Measurements from ENCODE around the gene AMER3.

The AMER3 gene

GRCh38 chr2:130760754-130761751 lies 5.7 kb downstream of the AMER3 start:
- H3K9me3 ChIP-seq = no peaks in the 10 kb centered on the region
- no peak for DNase-seq (ENCODE audit: low spot score in 2 of 2)
- H3K4me3 ChIP-seq = no peak overlapping the region
- H3K4me1 ChIP-seq = no peaks in the 10 kb centered on the region
- in situ Hi-C loops (cut with MboI; ENCODE audit: low sequenced_read_pairs) = no loop called here
- H3K36me3 ChIP-seq (replicated peaks) = no peaks in the 10 kb centered on the region
- H3K27me3 ChIP-seq (ENCODE audit: low read depth) = 0 out of 2 replicates have a peak, but pooled peaks cover 12% of the 10 kb centered on the region

GRCh38 chr2:130762031-130762909 lies 6.9 kb downstream of the AMER3 start:
- in situ Hi-C loops (cut with MboI; ENCODE audit: low sequenced_read_pairs) = no loop called here
- Histone ChIP-seq H3K27me3 (ENCODE audit: low read depth) (0 out of 2 replicates have a peak, but pooled peaks cover 7% of the 10 kb centered on the region), H3K4me1 (no peaks in the 10 kb centered on the region)

GRCh38 chr2:130762910-130763385 lies 7.6 kb downstream of the AMER3 start:
- H3K4me3 ChIP-seq = no peak overlapping the region
- no peaks in the 10 kb centered on the region for H3K4me1 ChIP-seq
- H3K36me3 ChIP-seq (replicated peaks) = no peaks in the 10 kb centered on the region
- H3K27me3 ChIP-seq (ENCODE audit: low read depth) = 0 out of 2 replicates have a peak, but pooled peaks cover 7% of the 10 kb centered on the region
- no peaks in the 10 kb centered on the region for H3K9me3 ChIP-seq
- in situ Hi-C loops (cut with MboI; ENCODE audit: low sequenced_read_pairs) = no loop called here
- DNase-seq (ENCODE audit: low spot score in 2 of 2) = no peak

More at GRCh38 chr2:130762031-130762909, 6.9 kb downstream of the AMER3 start:
- no peak overlapping the region for H3K4me3 ChIP-seq
- DNase-seq (ENCODE audit: low spot score in 2 of 2) = no peak
- no peaks in the 10 kb centered on the region for H3K9me3 ChIP-seq
- H3K36me3 ChIP-seq (replicated peaks) = no peaks in the 10 kb centered on the region

GRCh38 chr2:130763405-130763804 lies 8.1 kb downstream of the AMER3 start:
- no peaks in the 10 kb centered on the region for H3K9me3 ChIP-seq
- no peak overlapping the region for H3K4me3 ChIP-seq
- 0 out of 2 replicates have a peak, but pooled peaks cover 5% of the 10 kb centered on the region for H3K27me3 ChIP-seq (ENCODE audit: low read depth)
- no peak for DNase-seq (ENCODE audit: low spot score in 2 of 2)
- in situ Hi-C loops (cut with MboI; ENCODE audit: low sequenced_read_pairs) = no loop called here
- H3K36me3 ChIP-seq (replicated peaks) = no peaks in the 10 kb centered on the region
- no peaks in the 10 kb centered on the region for H3K4me1 ChIP-seq

GRCh38 chr2:130764035-130764820 lies 8.9 kb downstream of the AMER3 start:
- H3K4me3 ChIP-seq = no peak overlapping the region
- 0 out of 2 replicates have a peak, but pooled peaks cover 2% of the 10 kb centered on the region for H3K27me3 ChIP-seq (ENCODE audit: low read depth)
- in situ Hi-C loops (cut with MboI; ENCODE audit: low sequenced_read_pairs) = no loop called here
- no peak for DNase-seq (ENCODE audit: low spot score in 2 of 2)
- H3K9me3 ChIP-seq = no peaks in the 10 kb centered on the region
- H3K4me1 ChIP-seq = no peaks in the 10 kb centered on the region
- H3K36me3 ChIP-seq (replicated peaks) = no peaks in the 10 kb centered on the region

- no peaks in the 10 kb centered on the region for H3K27me3 ChIP-seq (ENCODE audit: low read depth)
- DNase-seq (ENCODE audit: low spot score in 2 of 2) = no peak
- H3K4me3 ChIP-seq = no peak overlapping the region
- H3K4me1 ChIP-seq = no peaks in the 10 kb centered on the region
- H3K9me3 ChIP-seq = no peaks in the 10 kb centered on the region
- H3K36me3 ChIP-seq (replicated peaks) = no peaks in the 10 kb centered on the region
- in situ Hi-C loops (cut with MboI; ENCODE audit: low sequenced_read_pairs) = no loop called here
These were observed 9.4 kb downstream of the AMER3 start for GRCh38 chr2:130764821-130765115.

- in situ Hi-C loops (cut with MboI; ENCODE audit: low sequenced_read_pairs) = no loop called here
- Histone ChIP-seq H3K27me3 (ENCODE audit: low read depth) (no peaks in the 10 kb centered on the region), H3K9me3 (no peaks in the 10 kb centered on the region), H3K36me3 (replicated peaks) (no peaks in the 10 kb centered on the region), H3K4me3 (no peak overlapping the region), H3K4me1 (no peaks in the 10 kb centered on the region)
- DNase-seq (ENCODE audit: low spot score in 2 of 2) = no peak
These were observed 10.1 kb downstream of the AMER3 start for GRCh38 chr2:130765464-130765863.

- Histone ChIP-seq H3K9me3 (no peaks in the 10 kb centered on the region), H3K4me3 (no peak overlapping the region), H3K36me3 (replicated peaks) (no peaks in the 10 kb centered on the region), H3K27me3 (ENCODE audit: low read depth) (no peaks in the 10 kb centered on the region), H3K4me1 (no peaks in the 10 kb centered on the region)
- in situ Hi-C loops (cut with MboI; ENCODE audit: low sequenced_read_pairs) = no loop called here
- DNase-seq (ENCODE audit: low spot score in 2 of 2) = no peak
These were observed 10.7 kb downstream of the AMER3 start for GRCh38 chr2:130766037-130766436.

GRCh38 chr2:130766711-130767407 lies 11.5 kb downstream of the AMER3 start:
- Histone ChIP-seq H3K4me3 (no peak overlapping the region), H3K36me3 (replicated peaks) (no peaks in the 10 kb centered on the region), H3K4me1 (no peaks in the 10 kb centered on the region), H3K9me3 (no peaks in the 10 kb centered on the region), H3K27me3 (ENCODE audit: low read depth) (no peaks in the 10 kb centered on the region)
- DNase-seq (ENCODE audit: low spot score in 2 of 2) = no peak
- in situ Hi-C loops (cut with MboI; ENCODE audit: low sequenced_read_pairs) = no loop called here

- no peaks in the 10 kb centered on the region for H3K4me1 ChIP-seq
- in situ Hi-C loops (cut with MboI; ENCODE audit: low sequenced_read_pairs) = no loop called here
- DNase-seq (ENCODE audit: low spot score in 2 of 2) = no peak
- no peak overlapping the region for H3K4me3 ChIP-seq
- no peaks in the 10 kb centered on the region for H3K9me3 ChIP-seq
- H3K36me3 ChIP-seq (replicated peaks) = no peaks in the 10 kb centered on the region
- H3K27me3 ChIP-seq (ENCODE audit: low read depth) = no peaks in the 10 kb centered on the region
These were observed 12.1 kb downstream of the AMER3 start for GRCh38 chr2:130767408-130767775.

GRCh38 chr2:130768191-130768855 lies 13.0 kb downstream of the AMER3 start:
- in situ Hi-C loops (cut with MboI; ENCODE audit: low sequenced_read_pairs) = no loop called here
- H3K4me1 ChIP-seq = no peaks in the 10 kb centered on the region
- no peaks in the 10 kb centered on the region for H3K27me3 ChIP-seq (ENCODE audit: low read depth)
- H3K36me3 ChIP-seq (replicated peaks) = no peaks in the 10 kb centered on the region
- H3K4me3 ChIP-seq = no peak overlapping the region
- H3K9me3 ChIP-seq = no peaks in the 10 kb centered on the region; the same call in 1 of the 2 replicates
- DNase-seq (ENCODE audit: low spot score in 2 of 2) = no peak

GRCh38 chr2:130769343-130769907 lies 14.1 kb downstream of the AMER3 start:
- no peaks in the 10 kb centered on the region; the same call in 1 of the 2 replicates for H3K9me3 ChIP-seq
- in situ Hi-C loops (cut with MboI; ENCODE audit: low sequenced_read_pairs) = no loop called here
- H3K4me3 ChIP-seq = no peak overlapping the region
- no peaks in the 10 kb centered on the region for H3K36me3 ChIP-seq (replicated peaks)
- DNase-seq (ENCODE audit: low spot score in 2 of 2) = no peak
- no peaks in the 10 kb centered on the region for H3K27me3 ChIP-seq (ENCODE audit: low read depth)
- no peaks in the 10 kb centered on the region for H3K4me1 ChIP-seq

All from HAP-1 (cell line).